Activated CD8-positive, alpha-beta memory T cell treated with anti-CD3 and anti-CD28 coated beads for 48 hours (primary cell): Measurements from ENCODE around the gene OSCP1.
A peak's percentile ranks its signal among the peaks of the same experiment; 100 is the strongest.
"Not testable (repeated sequence)": the region's sequence is repeated elsewhere in the genome, so short reads cannot be mapped to it uniquely, and the experiment has no call there.

ENCODE experiments used
- DNase-seq, 3 experiments: peaks; one replicate each; pipeline ENCODE4 v3.0.0-alpha.2; 2020; ENCODE audit warnings: low read depth in 2 of 3, low spot score in 2 of 3

OSCP1 gene

GRCh38 chr1:36450270-36450918 lies at the start of gene OSCP1:
TSS of gene OSCP1 (minus strand) at chr1:36450451. CDS start at chr1:36450369, 82 bp downstream.
- DNase-seq = peak; percentile 68 to 76 (median 71)

- DNase-seq = no peak
These were observed 47.0 kb upstream of the OSCP1 start for GRCh38 chr1:36497207-36497606.

GRCh38 chr1:36494971-36495370 lies 44.7 kb upstream of the OSCP1 start:
- DNase-seq = no peak

- DNase-seq = no peak
These were observed 43.3 kb upstream of the OSCP1 start for GRCh38 chr1:36493524-36493923.

GRCh38 chr1:36492491-36492890 lies 42.2 kb upstream of the OSCP1 start:
- DNase-seq = no peak

GRCh38 chr1:36489258-36490051 lies 39.2 kb upstream of the OSCP1 start:
- DNase-seq = not testable (repeated sequence)

- no peak for DNase-seq
These were observed 37.7 kb upstream of the OSCP1 start for GRCh38 chr1:36487906-36488305.

- not testable (repeated sequence) for DNase-seq
These were observed 37.1 kb upstream of the OSCP1 start for GRCh38 chr1:36487336-36487725.

GRCh38 chr1:36486439-36487335 lies 36.4 kb upstream of the OSCP1 start:
- DNase-seq = no peak

GRCh38 chr1:36486093-36486438 lies 35.8 kb upstream of the OSCP1 start:
- DNase-seq = no peak

- DNase-seq = no peak
These were observed 33.8 kb upstream of the OSCP1 start for GRCh38 chr1:36484099-36484498.

- no peak for DNase-seq
These were observed 32.6 kb upstream of the OSCP1 start, which contains the start of gene CSF3R for GRCh38 chr1:36482724-36483388. TSS of gene CSF3R (minus strand) at chr1:36482913. CDS start at chr1:36479496, 3,417 bp downstream.

- no peak for DNase-seq
These were observed 31.8 kb upstream of the OSCP1 start for GRCh38 chr1:36481771-36482723.

GRCh38 chr1:36481091-36481490 lies 30.8 kb upstream of the OSCP1 start:
- DNase-seq = no peak

GRCh38 chr1:36480161-36480560 lies 29.9 kb upstream of the OSCP1 start:
- DNase-seq = no peak

- DNase-seq = no peak
These were observed 29.3 kb upstream of the OSCP1 start for GRCh38 chr1:36479505-36480051.

GRCh38 chr1:36477615-36478014 lies 27.4 kb upstream of the OSCP1 start:
- DNase-seq = not testable (repeated sequence)

- no peak for DNase-seq
These were observed 26.7 kb upstream of the OSCP1 start for GRCh38 chr1:36476945-36477344.

- no peak for DNase-seq
These were observed 25.8 kb upstream of the OSCP1 start for GRCh38 chr1:36475910-36476604.
